Fibroblast of the aortic adventitia (primary cell): ENCODE data around the gene BRD7. TPM values are rescaled to one million over a fixed set of nuclear protein-coding genes. Genes with fewer than 3 reads are reported as not detected.

Source experiments
- DNase-seq: peaks from one replicate; pipeline ENCODE4 v3.0.0-alpha.2; 2010; ENCODE audit warnings: low read depth
- H3K4me3 ChIP-seq: 2 replicates; pipeline ENCODE4 v1.5.1; 2011; ENCODE audit warnings: low read depth, mild to moderate bottlenecking, control low read depth, low read length, moderate library complexity
- total RNA-seq: library from RNA; depleted of rRNA; stranded (reverse); fragments of >200 nt; gene quantifications from 2 replicates; pipeline ENCODE4 v1.2.3, GENCODE V29; 2012; ENCODE audit warnings: low replicate concordance
- TF ChIP-seq, protein P1 (sequence below): IDR thresholded peaks from 2 replicates; pipeline ENCODE4 v1.5.1; 2011; ENCODE audit warnings: mild to moderate bottlenecking, low read length, control low read depth, inconsistent platforms; ENCODE audit not compliant: insufficient read depth

The BRD7 gene
- total RNA-seq, 1 donor: 34.0 TPM

DNA sequence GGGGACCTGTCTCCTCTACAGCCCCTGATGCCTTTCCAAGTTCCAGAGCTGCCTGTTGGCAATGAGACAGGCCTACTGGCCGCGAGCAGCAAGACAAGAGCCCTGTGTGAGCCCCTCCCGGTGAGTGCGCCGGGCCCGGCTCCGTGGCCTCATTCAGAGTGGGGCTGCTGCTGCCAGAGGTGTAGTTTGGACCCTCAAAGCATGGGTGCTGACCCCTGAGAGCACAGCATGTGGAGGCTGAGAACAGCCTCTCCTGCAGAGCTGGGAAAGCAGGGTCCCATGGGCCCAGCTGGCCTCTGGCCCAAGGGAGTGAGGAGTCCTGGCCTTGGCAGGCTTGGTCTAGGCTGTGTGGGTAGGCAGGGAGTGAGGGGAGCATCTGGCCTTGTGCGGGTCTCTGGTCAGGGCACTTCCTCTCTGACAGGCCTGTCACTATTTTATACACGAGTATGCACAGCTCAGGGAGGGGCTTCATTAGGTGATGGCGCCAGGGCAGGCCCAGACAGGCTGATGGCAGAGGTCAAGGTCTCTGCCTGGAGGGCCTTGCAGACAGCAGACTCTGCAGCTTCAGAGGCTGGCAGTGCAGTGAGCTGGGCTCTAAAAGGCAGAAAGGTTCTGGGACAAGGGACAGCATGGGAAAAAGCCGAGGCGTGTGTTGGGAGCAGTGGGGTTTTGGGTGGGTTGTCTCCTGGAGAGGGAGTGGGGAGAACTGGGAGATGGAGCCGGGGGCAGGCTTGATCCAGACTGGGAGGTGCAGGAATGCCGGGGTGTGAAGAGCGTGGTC, 59.1 kb downstream of the BRD7 start:
- no peak for DNase-seq
- TF ChIP-seq, protein P1, sequence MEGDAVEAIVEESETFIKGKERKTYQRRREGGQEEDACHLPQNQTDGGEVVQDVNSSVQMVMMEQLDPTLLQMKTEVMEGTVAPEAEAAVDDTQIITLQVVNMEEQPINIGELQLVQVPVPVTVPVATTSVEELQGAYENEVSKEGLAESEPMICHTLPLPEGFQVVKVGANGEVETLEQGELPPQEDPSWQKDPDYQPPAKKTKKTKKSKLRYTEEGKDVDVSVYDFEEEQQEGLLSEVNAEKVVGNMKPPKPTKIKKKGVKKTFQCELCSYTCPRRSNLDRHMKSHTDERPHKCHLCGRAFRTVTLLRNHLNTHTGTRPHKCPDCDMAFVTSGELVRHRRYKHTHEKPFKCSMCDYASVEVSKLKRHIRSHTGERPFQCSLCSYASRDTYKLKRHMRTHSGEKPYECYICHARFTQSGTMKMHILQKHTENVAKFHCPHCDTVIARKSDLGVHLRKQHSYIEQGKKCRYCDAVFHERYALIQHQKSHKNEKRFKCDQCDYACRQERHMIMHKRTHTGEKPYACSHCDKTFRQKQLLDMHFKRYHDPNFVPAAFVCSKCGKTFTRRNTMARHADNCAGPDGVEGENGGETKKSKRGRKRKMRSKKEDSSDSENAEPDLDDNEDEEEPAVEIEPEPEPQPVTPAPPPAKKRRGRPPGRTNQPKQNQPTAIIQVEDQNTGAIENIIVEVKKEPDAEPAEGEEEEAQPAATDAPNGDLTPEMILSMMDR: no peak
- H3K4me3 ChIP-seq: no peak overlapping the region

DNA sequence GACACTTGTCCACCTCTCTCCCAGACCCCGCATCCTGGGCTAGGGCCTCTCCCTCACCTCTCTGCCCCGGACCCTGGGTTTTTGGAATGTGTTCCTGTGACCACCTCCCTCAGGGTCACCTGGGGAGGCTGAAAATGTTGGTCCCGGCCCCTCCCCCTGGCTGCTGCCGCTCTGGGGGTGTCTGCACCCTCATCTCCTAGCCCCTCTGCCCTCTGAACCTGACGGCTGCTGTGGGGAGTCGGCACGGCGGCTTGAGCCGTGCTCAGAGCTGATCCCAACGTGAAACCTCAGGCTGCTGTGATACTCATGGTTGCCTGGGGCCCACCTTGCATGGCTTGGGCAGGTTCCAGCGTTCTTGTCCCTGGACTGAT, 59.6 kb downstream of the BRD7 start:
- no peak for DNase-seq
- no peak overlapping the region for H3K4me3 ChIP-seq
- TF ChIP-seq, protein P1: no peak

DNA sequence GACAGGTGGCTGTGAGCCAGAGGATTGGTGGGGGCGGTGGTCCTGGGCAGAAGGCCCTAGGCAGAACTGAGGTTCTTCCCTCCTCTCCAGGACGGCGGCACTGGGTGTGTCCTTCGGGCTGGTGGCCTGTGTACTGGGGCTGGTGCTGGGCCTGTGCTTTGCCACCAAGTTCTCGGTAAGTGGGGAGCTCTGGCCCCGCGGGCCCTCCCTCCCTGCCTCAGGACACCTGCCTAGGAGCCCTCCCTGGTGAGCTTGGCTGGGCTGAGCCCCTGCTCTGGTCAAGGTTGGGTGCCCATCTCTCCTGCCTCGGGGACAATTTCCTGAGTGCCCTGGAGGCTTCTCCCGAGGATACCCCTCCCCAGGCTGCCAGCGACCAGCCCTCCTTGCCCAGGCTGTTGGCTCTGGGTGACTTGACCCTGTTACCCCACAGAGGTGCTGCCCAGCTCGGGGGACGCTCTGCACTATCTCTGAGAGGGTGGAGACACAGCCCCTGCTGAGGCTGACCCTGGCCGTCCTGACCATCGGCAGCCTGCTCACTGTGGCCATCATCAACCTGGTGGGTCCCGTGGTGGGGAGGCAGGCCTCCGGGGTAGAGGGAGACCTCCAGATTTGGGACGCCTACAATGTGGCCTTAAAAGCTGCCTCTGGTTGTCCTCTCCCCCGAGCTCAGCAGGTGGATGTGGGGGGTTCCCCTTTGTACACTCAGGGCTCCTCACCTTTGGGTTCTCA, 60.4 kb downstream of the BRD7 start:
- TF ChIP-seq, protein P1: no peak
- no peak overlapping the region for H3K4me3 ChIP-seq
- no peak for DNase-seq

- TF ChIP-seq, protein P1: no peak
- H3K4me3 ChIP-seq: no peak overlapping the region
- no peak for DNase-seq
These were observed 62.5 kb downstream of the BRD7 start for GRCh38 chr16:50306287-50306686.

GRCh38 chr16:50305441-50306061, 63.2 kb downstream of the BRD7 start:
- H3K4me3 ChIP-seq: no peak overlapping the region
- DNase-seq: no peak
- TF ChIP-seq, protein P1: no peak

DNA sequence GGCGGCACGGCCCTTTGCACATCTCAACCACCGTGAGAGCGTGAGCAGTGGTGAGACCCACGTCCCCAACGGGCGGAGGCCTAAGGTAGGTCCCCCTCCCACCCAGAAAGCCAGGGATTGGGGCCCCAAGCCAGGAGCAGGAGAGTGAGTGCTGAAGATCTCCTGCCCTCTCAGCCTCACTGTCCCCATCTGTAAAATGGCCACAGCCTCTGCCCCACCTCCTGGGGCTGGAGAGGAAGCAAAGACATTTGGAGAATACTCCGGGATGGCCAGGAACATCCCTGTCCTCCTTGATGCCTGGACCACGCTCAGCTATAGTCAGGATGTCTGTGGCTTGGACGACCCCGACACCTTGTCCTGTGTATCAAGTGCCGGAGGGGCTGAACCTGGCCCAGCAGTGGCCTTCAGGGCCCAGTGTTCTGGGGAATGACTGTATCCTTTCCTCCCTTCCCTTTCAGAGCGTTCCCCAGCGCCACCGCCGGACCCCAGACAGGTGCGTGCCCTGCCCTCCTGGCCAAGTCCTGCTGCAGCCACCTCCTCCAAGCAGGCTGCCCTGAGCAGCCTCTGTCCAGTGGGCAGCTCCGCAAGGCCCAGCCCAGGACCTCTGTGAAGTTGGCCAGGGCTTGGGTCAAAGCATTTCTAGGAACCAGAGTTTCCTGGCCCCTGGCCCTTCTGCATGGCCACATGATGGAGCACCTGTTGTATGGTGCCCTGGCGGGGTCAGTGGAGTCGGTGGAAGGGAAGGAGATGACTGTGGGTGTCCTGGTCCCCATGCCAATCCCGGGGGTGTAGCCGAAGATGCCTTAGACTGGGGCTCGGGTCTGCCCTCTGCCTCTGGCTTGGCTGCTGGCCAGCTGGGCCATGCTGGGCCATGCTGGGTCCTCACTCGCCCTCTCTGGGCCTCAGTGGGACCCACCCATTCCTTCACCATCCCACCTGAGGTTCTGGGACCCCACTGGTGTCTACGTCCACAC, 64.0 kb downstream of the BRD7 start:
- TF ChIP-seq, protein P1: no peak
- DNase-seq: no peak
- H3K4me3 ChIP-seq: no peak overlapping the region
